GM12878 (cell line): ENCODE measurements around the gene LRRC23. TPM values are rescaled to one million over a fixed set of nuclear protein-coding genes. Genes with fewer than 3 reads are reported as not detected.
"Not testable (repeated sequence)": the region's sequence is repeated elsewhere in the genome, so short reads cannot be mapped to it uniquely, and the experiment has no call there.

ENCODE experiments used
- ATAC-seq: fragments of 200-7000 bp; cut with Tn5 transposase; 3 replicates; pipeline ENCODE4 v1.9.1; 2020; ENCODE audit warnings: mild to moderate bottlenecking, moderate library complexity
- BruUV-seq: library from RNA; stranded (reverse); fragments of 400-500 nt; replicated peaks from 2 replicates; lab custom pipeline; 2021; lab: Mats Ljungman, UMichigan
- CTCF ChIA-PET: fragments of 300-600 bp; sonication (Branson Sonifier 250); formaldehyde crosslinking; extraction: SDS; loops from one replicate; lab custom pipeline; 2021; ENCODE audit warnings: inconsistent platforms; lab: Yijun Ruan, JAX
- POLR2A ChIA-PET: fragments of 350-600 bp; formaldehyde crosslinking; extraction: SDS; loops from one replicate; lab custom pipeline; 2021; ENCODE audit warnings: inconsistent platforms; lab: Charles Lee
- RAD21 ChIA-PET: fragments of 300-600 bp; sonication (Branson Sonifier 250); formaldehyde crosslinking; loops from one replicate; lab custom pipeline; 2023; ENCODE audit warnings: antibody characterized with exemption; ENCODE audit not compliant: unreplicated experiment; lab: Charles Lee
- SMC1A ChIA-PET: fragments of 300-600 bp; sonication (Branson Sonifier 250); formaldehyde crosslinking; loops from one replicate; lab custom pipeline; 2023; ENCODE audit not compliant: unreplicated experiment, uncharacterized antibody; lab: Charles Lee
- DNase-seq: peaks from one replicate; pipeline ENCODE4 v3.0.0-alpha.2; 2011; ENCODE audit warnings: low read depth, low spot score
- FAIRE-seq: peaks from 3 replicates; lab custom pipeline; 2011; peaks lifted over from hg19 to GRCh38; lab: Jason Lieb, UNC
- H2AFZ ChIP-seq: 2 replicates; pipeline ENCODE4 v1.6.0; 2011; ENCODE audit warnings: low read depth, low read length, control low read depth; ENCODE audit not compliant: control insufficient read depth
- H3K27ac ChIP-seq: 2 replicates; pipeline ENCODE4 v1.5.1; 2011; ENCODE audit warnings: control low read depth; ENCODE audit not compliant: control insufficient read depth, insufficient read depth
- H3K27me3 ChIP-seq, 2 experiments: replicated peaks in 1 of 2; 2 replicates each; pipeline versions ENCODE4 v1.6.0 to v1.6.1; 2011; ENCODE audit warnings: low read length in 1 of 2; ENCODE audit not compliant: control insufficient read depth in 2 of 2, insufficient read depth in 2 of 2
- H3K36me3 ChIP-seq, 2 experiments: 2 replicates each; pipeline ENCODE4 v1.5.1; 2011; ENCODE audit warnings: low read length in 1 of 2; ENCODE audit not compliant: control insufficient read depth in 2 of 2, insufficient read depth in 2 of 2
- H3K4me1 ChIP-seq: 2 replicates; pipeline ENCODE4 v1.6.1; 2011; ENCODE audit warnings: mild to moderate bottlenecking, low read length, moderate library complexity, mixed read lengths; ENCODE audit not compliant: control insufficient read depth, insufficient read depth
- H3K4me2 ChIP-seq: 2 replicates; pipeline ENCODE4 v1.6.0; 2011; ENCODE audit warnings: control low read depth; ENCODE audit not compliant: control insufficient read depth, insufficient read depth
- H3K4me3 ChIP-seq: fragments of 200-600 bp; sonication (generic); 2 replicates; pipeline ENCODE4 v1.5.1; 2016
- H3K79me2 ChIP-seq: 2 replicates; pipeline ENCODE4 v1.6.0; 2011; ENCODE audit warnings: low read length; ENCODE audit not compliant: control insufficient read depth, insufficient read depth
- H3K9ac ChIP-seq: 2 replicates; pipeline ENCODE4 v1.8.0; 2011; ENCODE audit warnings: low read length, control low read depth, mixed read lengths; ENCODE audit not compliant: control insufficient read depth, insufficient read depth
- H3K9me3 ChIP-seq: replicated peaks from 3 replicates; pipeline ENCODE4 v1.5.1; 2011; ENCODE audit warnings: mild to moderate bottlenecking, low read length; ENCODE audit not compliant: control insufficient read depth, insufficient read depth
- H4K20me1 ChIP-seq: 2 replicates; pipeline ENCODE4 v1.6.0; 2011; ENCODE audit not compliant: control insufficient read depth, insufficient read depth
- EZH2 ChIP-seq: IDR thresholded peaks from 2 replicates; pipeline ENCODE4 v1.6.1; 2012; ENCODE audit warnings: low read depth, mild to moderate bottlenecking, control low read depth, inconsistent platforms, low read length, borderline replicate concordance; ENCODE audit not compliant: control insufficient read depth
- RUNX3 ChIP-seq: IDR thresholded peaks from 2 replicates; pipeline ENCODE4 v1.6.1; 2012; ENCODE audit warnings: low read length, inconsistent platforms
- SKIL ChIP-seq: fragments of 450-650 bp; IDR thresholded peaks from 2 replicates; pipeline ENCODE4 v1.6.1; 2017; ENCODE audit warnings: mild to moderate bottlenecking, low read depth, inconsistent platforms; ENCODE audit not compliant: poor library complexity, severe bottlenecking
- USF1 ChIP-seq: IDR thresholded peaks from 2 replicates; pipeline ENCODE4 v1.6.1; 2011; ENCODE audit warnings: borderline replicate concordance, low read depth, mild to moderate bottlenecking, moderate library complexity, mixed read lengths, low read length; ENCODE audit not compliant: insufficient read depth; ENCODE audit errors: extremely low read length
- WGBS: methylation state at CpG from one replicate; pipeline ENCODE4 v1.1.6; 2016; ENCODE audit warnings: low lambda C conversion rate; ENCODE audit not compliant: insufficient replicate concordance, insufficient coverage; ENCODE audit errors: missing lambda C conversion rate; 5-methylcytosine and 5-hydroxymethylcytosine counted together
- in situ Hi-C: fragments of 300-500 bp; cut with MboI; formaldehyde crosslinking; loops from 9 replicates; pipeline ENCODE4 v1.14.3; 2018; ENCODE audit warnings: mixed read lengths
- intact Hi-C: fragments of 100-400 bp; cut with micrococcal nuclease; formaldehyde crosslinking; loops from one replicate; pipeline ENCODE4 v1.14.2; 2022; ENCODE audit not compliant: unreplicated experiment
- polyA plus RNA-seq, 11 experiments: library from polyadenylated mRNA; depleted of rRNA in 4 of 11; unstranded in 6 of 11; stranded (reverse) in 5 of 11; fragments of >200 nt; fragmentation: Nextera tagmentation in 4 of 11; fragmentation: Illumina TruSeq in 1 of 11; extraction: Ambion mirVana in 4 of 11; extraction: Trizol in 1 of 11; gene quantifications; 1 replicate in 1 of 11; 2 replicates in 10 of 11; pipeline versions ENCODE4 v1.2.1 to v1.2.3, GENCODE V29; 2011 to 2016; ENCODE audit warnings: inconsistent platforms in 2 of 11, missing spikeins in 2 of 11, low read depth in 1 of 11
- total RNA-seq, 4 experiments: library from RNA; depleted of rRNA in 3 of 4; stranded (reverse); fragments of >200 nt in 3 of 4; fragmentation: Illumina TruSeq in 1 of 4; extraction: Trizol in 1 of 4; gene quantifications; 2 replicates each; pipeline versions ENCODE4 v1.2.1 to v1.2.3, GENCODE V29; 2013 to 2021

LRRC23 gene
- total and polyA plus RNA-seq, 10 of the 15 experiments (the other 5 are each of a cell fraction or from before 2014, with no cell fraction given) = 1.4 to 6.9 (median 3.4) TPM

- TF ChIP-seq SKIL (no peak), USF1 (no peak), EZH2 (no peak), RUNX3 (no peak)
Observed at GRCh38 chr12:6905414-6906040, 905 bp downstream of the LRRC23 start (continued).

GRCh38 chr12:6908141-6908540 is 3.5 kb downstream of the LRRC23 start:
- H3K9ac ChIP-seq, H3K79me2 ChIP-seq, H3K27me3 ChIP-seq, RAD21 ChIA-PET, ATAC-seq, H3K36me3 ChIP-seq, H3K4me2 ChIP-seq, H3K4me3 ChIP-seq, H4K20me1 ChIP-seq, FAIRE-seq, H3K9me3 ChIP-seq, H3K27ac ChIP-seq, DNase-seq, H2AFZ ChIP-seq, H3K4me1 ChIP-seq, intact Hi-C loops, in situ Hi-C loops, BruUV-seq: not testable (repeated sequence)
- CTCF ChIA-PET = interaction anchor here (0.6 to 4.5 kb wide), 4 partner anchors 16 to 96 kb away, joined by 3 to 21 read pairs (median 10); partner anchors contain the start of gene SPSB2
- WGBS = 90% methylated on average over 11 of the region's 11 CpGs
- SMC1A ChIA-PET = interaction anchor here (1.5 to 2.1 kb wide), 3 partner anchors 15 to 17 kb away, joined by 3 to 6 read pairs (median 5); no protein-coding TSS in a partner anchor
- POLR2A ChIA-PET = interaction anchor here (0.7 to 4.3 kb wide), 4 partner anchors 9 to 30 kb away, joined by 3 to 18 read pairs (median 4); no protein-coding TSS in a partner anchor
